Endothelial cell of umbilical vein (primary cell): ENCODE measurements around the gene SPTBN4. TPM values are rescaled to one million over a fixed set of nuclear protein-coding genes. Genes with fewer than 3 reads are reported as not detected.

ENCODE experiments used
- BruUV-seq: library from RNA; stranded (reverse); fragments of 400-500 nt; replicated peaks from 2 replicates; lab custom pipeline; 2021; lab: Mats Ljungman, UMichigan
- CTCF ChIA-PET: fragments of 300-600, 350-600 bp; sonication (Branson Sonifier 250); formaldehyde crosslinking; loops from one replicate; lab custom pipeline; 2021; ENCODE audit warnings: antibody characterized with exemption, inconsistent platforms; lab: Charles Lee
- POLR2A ChIA-PET: fragments of 300-600, 350-600 bp; sonication (Branson Sonifier 250); formaldehyde crosslinking; loops from one replicate; lab custom pipeline; 2021; ENCODE audit warnings: antibody characterized with exemption, inconsistent platforms; lab: Charles Lee
- DNase-seq: peaks from one replicate; pipeline ENCODE4 v3.0.0-alpha.2; 2011; ENCODE audit warnings: low read depth, low spot score
- FAIRE-seq: peaks from 2 replicates; lab custom pipeline; 2011; peaks lifted over from hg19 to GRCh38; lab: Jason Lieb, UNC
- H2AFZ ChIP-seq: 2 replicates; pipeline ENCODE4 v1.6.0; 2012; ENCODE audit warnings: low read depth, low read length, control low read depth, inconsistent platforms
- H3K27ac ChIP-seq: 2 replicates; pipeline ENCODE4 v1.5.1; 2011; ENCODE audit warnings: low read depth, mild to moderate bottlenecking, control low read depth, low read length, moderate library complexity; ENCODE audit not compliant: insufficient read depth
- H3K27me3 ChIP-seq, 2 experiments: 2 replicates each; pipeline versions ENCODE4 v1.6.0 to v1.6.1; 2011; ENCODE audit warnings: low read length in 2 of 2, mixed read lengths in 1 of 2; ENCODE audit not compliant: control insufficient read depth in 2 of 2, insufficient read depth in 2 of 2
- H3K36me3 ChIP-seq, 2 experiments: 2 replicates in 1 of 2; 3 replicates in 1 of 2; pipeline ENCODE4 v1.5.1; 2011; ENCODE audit warnings: low read length in 2 of 2, mild to moderate bottlenecking in 1 of 2, moderate library complexity in 1 of 2; ENCODE audit not compliant: control insufficient read depth in 2 of 2, insufficient read depth in 2 of 2; ENCODE audit errors: extremely low read depth in 1 of 2
- H3K4me1 ChIP-seq: 3 replicates; pipeline ENCODE4 v1.5.1; 2011; ENCODE audit warnings: mild to moderate bottlenecking, low read length; ENCODE audit not compliant: control insufficient read depth, insufficient read depth; ENCODE audit errors: extremely low read depth
- H3K4me2 ChIP-seq: 2 replicates; pipeline ENCODE4 v1.6.1; 2011; ENCODE audit warnings: low read length, control low read depth, mixed read lengths; ENCODE audit not compliant: insufficient read depth
- H3K4me3 ChIP-seq, 3 experiments: fragments of 200-600 bp in 1 of 3; sonication (generic), shearing (Covaris generic) in 1 of 3; replicated peaks in 1 of 3; 2 replicates each; pipeline ENCODE4 v1.5.1; 2011 to 2016; ENCODE audit warnings: control low read depth in 3 of 3, low read length in 3 of 3, mild to moderate bottlenecking in 2 of 3, inconsistent platforms in 1 of 3, low read depth in 1 of 3, moderate library complexity in 1 of 3; ENCODE audit not compliant: insufficient read depth in 1 of 3
- H3K79me2 ChIP-seq: 2 replicates; pipeline ENCODE4 v1.6.0; 2012; ENCODE audit warnings: low read length, inconsistent platforms; ENCODE audit not compliant: control insufficient read depth, insufficient read depth
- H3K9ac ChIP-seq: replicated peaks from 2 replicates; pipeline ENCODE3; 2011; ENCODE audit warnings: low read length, control low read depth; ENCODE audit not compliant: insufficient read depth; ENCODE audit errors: extremely low read depth
- H3K9me1 ChIP-seq: replicated peaks from 3 replicates; pipeline ENCODE4 v1.6.0; 2011; ENCODE audit warnings: mild to moderate bottlenecking, low read length; ENCODE audit not compliant: control insufficient read depth, insufficient read depth; ENCODE audit errors: extremely low read depth
- H3K9me3 ChIP-seq: replicated peaks from 2 replicates; pipeline ENCODE4 v1.5.1; 2012; ENCODE audit warnings: low read length, inconsistent platforms; ENCODE audit not compliant: control insufficient read depth, insufficient read depth
- H4K20me1 ChIP-seq: replicated peaks from 2 replicates; pipeline ENCODE3; 2011; ENCODE audit warnings: mild to moderate bottlenecking, low read length; ENCODE audit not compliant: control insufficient read depth, insufficient read depth; ENCODE audit errors: extremely low read depth
- CTCF ChIP-seq, 2 donors: IDR thresholded peaks; 1 replicate in 1 of 2; 2 replicates in 1 of 2; pipeline ENCODE4 v1.5.1; 2011; ENCODE audit warnings: low read length in 2 of 2, mild to moderate bottlenecking in 2 of 2, moderate library complexity in 2 of 2, control low read depth in 1 of 2, inconsistent platforms in 1 of 2, low read depth in 1 of 2; ENCODE audit not compliant: insufficient read depth in 1 of 2; ENCODE audit errors: extremely low read depth in 1 of 2
- EZH2 ChIP-seq: IDR thresholded peaks from 2 replicates; pipeline ENCODE4 v1.6.1; 2012; ENCODE audit warnings: borderline replicate concordance, low read depth, mild to moderate bottlenecking, moderate library complexity, low read length, inconsistent platforms; ENCODE audit not compliant: severe bottlenecking
- FOS ChIP-seq: IDR thresholded peaks from 2 replicates; pipeline ENCODE4 v1.6.1; 2011; ENCODE audit warnings: mild to moderate bottlenecking, low read length, moderate library complexity, borderline replicate concordance; ENCODE audit not compliant: insufficient read depth
- GATA2 ChIP-seq: IDR thresholded peaks from 2 replicates; pipeline ENCODE4 v1.7.0; 2011; ENCODE audit warnings: low read depth, mild to moderate bottlenecking, moderate library complexity, mixed read lengths, low read length; ENCODE audit not compliant: insufficient read length, insufficient read depth
- JUN ChIP-seq: IDR thresholded peaks from 2 replicates; pipeline ENCODE4 v1.6.1; 2011; ENCODE audit warnings: borderline replicate concordance, low read depth; ENCODE audit not compliant: insufficient read length, insufficient read depth
- MAX ChIP-seq: IDR thresholded peaks from 2 replicates; pipeline ENCODE4 v1.6.1; 2011; ENCODE audit not compliant: insufficient read depth, insufficient read length
- MYC ChIP-seq: IDR thresholded peaks from one replicate; pipeline ENCODE4 v1.6.1; 2011; ENCODE audit warnings: mild to moderate bottlenecking, low read depth, low read length
- POLR2A ChIP-seq: IDR thresholded peaks from 2 replicates; pipeline ENCODE4 v1.6.1; 2012; ENCODE audit warnings: low read depth, mild to moderate bottlenecking, control low read depth, low read length
- POLR2AphosphoS5 ChIP-seq: IDR thresholded peaks from 2 replicates; pipeline ENCODE4 v1.6.1; 2012; ENCODE audit warnings: low read depth, mild to moderate bottlenecking, control low read depth, low read length, moderate library complexity; ENCODE audit not compliant: insufficient read depth
- dilution Hi-C: fragments of 300-500 bp; cut with MboI; formaldehyde crosslinking; loops from one replicate; pipeline ENCODE4 v1.15.0; 2019; ENCODE audit warnings: low sequenced_read_pairs; ENCODE audit not compliant: extremely low pct_ligation_motif_present
- intact Hi-C: fragments of 100-400 bp; cut with micrococcal nuclease; formaldehyde crosslinking; loops from one replicate; pipeline ENCODE4 v1.10.0; 2022
- polyA plus RNA-seq, 4 experiments: library from polyadenylated mRNA; depleted of rRNA in 3 of 4; stranded (reverse) in 3 of 4; unstranded in 1 of 4; fragments of >200 nt; gene quantifications; 2 replicates each; pipeline versions ENCODE4 v1.2.1 to v1.2.3, GENCODE V29; 2011 to 2012; ENCODE audit warnings: missing spikeins in 1 of 4
- total RNA-seq: library from RNA; stranded (reverse); gene quantifications from 2 replicates; pipeline ENCODE4 v1.2.3, GENCODE V29; 2021

SPTBN4 gene
- total and polyA plus RNA-seq, 2 donors (not counting 3 experiments of a cell fraction or from before 2014, with no cell fraction given), result 0.33 TPM; not detected in 1

- Histone ChIP-seq H3K4me3 (peak overlapping the region; percentile 52 to 98 (median 95)), H3K9me3 (no peaks in the 10 kb centered on the region), H4K20me1 (no peaks in the 10 kb centered on the region), H3K36me3 (peaks cover 9 to 12% of the 10 kb centered on the region in 2 experiments), H3K4me1 (peaks cover 9% of the 10 kb centered on the region), H3K9ac (peak overlapping the region; percentile 95), H3K27ac (peak overlapping the region; percentile 90), H3K4me2 (peak overlapping the region; percentile 72), H3K27me3 (no peaks in the 10 kb centered on the region), H2AFZ (peak overlapping the region; percentile 32), H3K79me2 (peaks cover 29% of the 10 kb centered on the region), H3K9me1 (no peaks in the 10 kb centered on the region)
- peak; percentile 99 for FAIRE-seq
- no peak for TF ChIP-seq JUN
- peak; percentile 43 for TF ChIP-seq POLR2A
- peak; percentile 61 for TF ChIP-seq POLR2AphosphoS5
- TF ChIP-seq EZH2, result no peak
- peak; percentile 11 for TF ChIP-seq MYC
- peak; percentile 47 for TF ChIP-seq MAX
- TF ChIP-seq CTCF (IDR thresholded peaks at IDR 0.05; ENCODE audit: extremely low read depth in 1 of 2, insufficient read depth in 1 of 2, low read depth in 1 of 2, low read length in 2 of 2), result no peak
- no peak for TF ChIP-seq GATA2
- no peak for TF ChIP-seq FOS
- ChIA-PET POLR2A (interaction anchor here (1.6 to 2.6 kb wide), 5 partner anchors 10 to 22 kb away, joined by 4 to 15 read pairs (median 13); partner anchors contain the start of genes BLVRB and SERTAD1), CTCF (interaction anchor here (0.7 to 4.1 kb wide), 14 partner anchors 9 to 191 kb away, joined by 3 to 37 read pairs (median 5); partner anchors contain the start of genes BLVRB, PRX and SERTAD1)
- dilution Hi-C loops (no loop called here), intact Hi-C loops (loop anchor here (1.0 to 10.0 kb wide), 6 partner anchors 10 to 361 kb away; partner anchors contain the start of genes AKT2, C19orf47, PLD3 and SERTAD1)
- peak; percentile 100 for DNase-seq
- TSS peak; percentile 96 for BruUV-seq
Observed at GRCh38 chr19:40443131-40443999, 23.4 kb upstream of the SPTBN4 start.
